IMR-90 (cell line): Measurements from ENCODE around the gene PXYLP1. TPM values are rescaled to one million over a fixed set of nuclear protein-coding genes. Genes with fewer than 3 reads are reported as not detected.
A peak's percentile ranks its signal among the peaks of the same experiment; 100 is the strongest.

Source experiments
- ATAC-seq: fragments of 200-7000 bp; cut with Tn5 transposase; 2 replicates; pipeline ENCODE4 v1.9.1; 2020; ENCODE audit warnings: low read depth, mild to moderate bottlenecking, moderate library complexity
- BruUV-seq: library from RNA; stranded (reverse); fragments of 400-500 nt; replicated peaks from 2 replicates; lab custom pipeline; 2021; lab: Mats Ljungman, UMichigan
- CTCF ChIA-PET: fragments of 300-600 bp; formaldehyde crosslinking; extraction: SDS; loops from one replicate; lab custom pipeline; 2021; ENCODE audit warnings: antibody characterized with exemption; lab: Yijun Ruan, JAX
- POLR2A ChIA-PET: fragments of 300-600 bp; sonication (Branson Sonifier 250); formaldehyde crosslinking; loops from one replicate; lab custom pipeline; 2022; ENCODE audit warnings: antibody characterized with exemption; ENCODE audit not compliant: unreplicated experiment; lab: Charles Lee
- DNase-seq: peaks from one replicate; pipeline ENCODE4 v3.0.0; 2013
- H2AFZ ChIP-seq: replicated peaks from 2 replicates; pipeline ENCODE3; 2013; ENCODE audit warnings: low read length, mild to moderate bottlenecking; ENCODE audit not compliant: poor library complexity
- H2AK5ac ChIP-seq: 2 replicates; pipeline ENCODE4 v1.6.1; 2013; ENCODE audit warnings: low read depth, low read length, inconsistent platforms
- H2AK9ac ChIP-seq: replicated peaks from 2 replicates; pipeline ENCODE3; 2013; ENCODE audit warnings: mild to moderate bottlenecking, low read depth, low read length, moderate library complexity; ENCODE audit not compliant: poor library complexity
- H2BK120ac ChIP-seq: 2 replicates; pipeline ENCODE4 v1.6.1; 2013; ENCODE audit warnings: low read depth, low read length, inconsistent platforms
- H2BK15ac ChIP-seq: 3 replicates; pipeline ENCODE4 v1.6.1; 2013; ENCODE audit warnings: low read depth, low read length, inconsistent platforms
- H2BK20ac ChIP-seq: 2 replicates; pipeline ENCODE4 v1.6.1; 2013; ENCODE audit warnings: low read depth, mild to moderate bottlenecking, inconsistent platforms, low read length, moderate library complexity
- H2BK5ac ChIP-seq: 2 replicates; pipeline ENCODE4 v1.6.1; 2013; ENCODE audit warnings: mild to moderate bottlenecking, low read depth, low read length, inconsistent platforms; ENCODE audit not compliant: poor library complexity, severe bottlenecking
- H3K14ac ChIP-seq: replicated peaks from 2 replicates; pipeline ENCODE4 v1.6.1; 2013; ENCODE audit warnings: low read depth, low read length, inconsistent platforms
- H3K18ac ChIP-seq: 2 replicates; pipeline ENCODE4 v1.6.1; 2013; ENCODE audit warnings: low read depth, low read length, control low read depth
- H3K23ac ChIP-seq: 2 replicates; pipeline ENCODE4 v1.6.1; 2013; ENCODE audit warnings: low read depth, low read length, inconsistent platforms
- H3K27ac ChIP-seq: 2 replicates; pipeline ENCODE4 v1.5.1; 2013; ENCODE audit warnings: mild to moderate bottlenecking, control low read depth, low read length; ENCODE audit not compliant: insufficient read depth
- H3K27me3 ChIP-seq: 2 replicates; pipeline ENCODE4 v1.6.1; 2013; ENCODE audit warnings: low read length; ENCODE audit not compliant: control insufficient read depth, insufficient read depth
- H3K36me3 ChIP-seq: 2 replicates; pipeline ENCODE4 v1.6.1; 2013; ENCODE audit warnings: low read length, mixed read lengths; ENCODE audit not compliant: control insufficient read depth, insufficient read depth
- H3K4ac ChIP-seq: 2 replicates; pipeline ENCODE4 v1.6.1; 2013; ENCODE audit warnings: low read depth, low read length, inconsistent platforms
- H3K4me1 ChIP-seq: 2 replicates; pipeline ENCODE4 v1.6.1; 2013; ENCODE audit warnings: low read length, mixed read lengths; ENCODE audit not compliant: control insufficient read depth, insufficient read depth
- H3K4me2 ChIP-seq: 2 replicates; pipeline ENCODE4 v1.6.1; 2013; ENCODE audit warnings: low read depth, mild to moderate bottlenecking, control low read depth, low read length, moderate library complexity
- H3K4me3 ChIP-seq: 2 replicates; pipeline ENCODE4 v1.5.1; 2013; ENCODE audit warnings: low read depth, mild to moderate bottlenecking, control low read depth, low read length, moderate library complexity; ENCODE audit not compliant: insufficient read depth
- H3K56ac ChIP-seq: 2 replicates; pipeline ENCODE4 v1.6.1; 2013; ENCODE audit warnings: low read length, inconsistent platforms; ENCODE audit not compliant: insufficient read depth; ENCODE audit errors: extremely low read depth
- H3K79me1 ChIP-seq, 2 experiments: 2 replicates each; pipeline ENCODE4 v1.6.1; 2013; ENCODE audit warnings: low read length in 2 of 2, inconsistent platforms in 1 of 2, low read depth in 1 of 2
- H3K9ac ChIP-seq: 2 replicates; pipeline ENCODE4 v1.6.1; 2013; ENCODE audit warnings: low read depth, low read length, control low read depth
- H3K9me1 ChIP-seq: 2 replicates; pipeline ENCODE4 v1.6.1; 2013; ENCODE audit warnings: low read length, inconsistent platforms; ENCODE audit not compliant: insufficient read depth
- H3K9me3 ChIP-seq: 2 replicates; pipeline ENCODE4 v1.6.1; 2013; ENCODE audit warnings: low read length; ENCODE audit not compliant: control insufficient read depth, insufficient read depth
- H4K20me1 ChIP-seq: 2 replicates; pipeline ENCODE4 v1.6.1; 2013; ENCODE audit warnings: low read length, inconsistent platforms; ENCODE audit not compliant: insufficient read depth
- H4K5ac ChIP-seq: 2 replicates; pipeline ENCODE4 v1.6.1; 2013; ENCODE audit warnings: mild to moderate bottlenecking, low read depth, low read length, control low read depth
- H4K8ac ChIP-seq, 2 experiments: 2 replicates each; pipeline ENCODE4 v1.6.1; 2013; ENCODE audit warnings: low read depth in 2 of 2, low read length in 2 of 2, control low read depth in 1 of 2, inconsistent platforms in 1 of 2
- H4K91ac ChIP-seq: 2 replicates; pipeline ENCODE4 v1.6.1; 2013; ENCODE audit warnings: low read depth, low read length, inconsistent platforms; ENCODE audit not compliant: insufficient read depth
- CEBPB ChIP-seq: IDR thresholded peaks from 2 replicates; pipeline ENCODE4 v1.6.1; 2012; ENCODE audit warnings: low read depth, low read length, improper control_type of control experiment
- CHD1 ChIP-seq: IDR thresholded peaks from 2 replicates; pipeline ENCODE4 v1.6.1; 2012; ENCODE audit warnings: low read depth, low read length, improper control_type of control experiment
- FOS ChIP-seq: fragments of 150-350 bp; IDR thresholded peaks from 2 replicates; pipeline ENCODE4 v1.6.1; 2016; ENCODE audit warnings: low read depth, low read length
- MAZ ChIP-seq: IDR thresholded peaks from 2 replicates; pipeline ENCODE4 v1.6.1; 2012; ENCODE audit warnings: low read depth, mild to moderate bottlenecking, low read length, improper control_type of control experiment, moderate library complexity, borderline replicate concordance
- MXI1 ChIP-seq: IDR thresholded peaks from 2 replicates; pipeline ENCODE4 v1.6.1; 2012; ENCODE audit warnings: low read depth, mild to moderate bottlenecking, low read length, moderate library complexity, borderline replicate concordance
- NFE2L2 ChIP-seq: fragments of 150-350 bp; IDR thresholded peaks from 2 replicates; pipeline ENCODE4 v1.6.1; 2016; ENCODE audit warnings: low read depth, mild to moderate bottlenecking, low read length
- POLR2A ChIP-seq: IDR thresholded peaks from 2 replicates; pipeline ENCODE4 v1.6.1; 2012; ENCODE audit warnings: mild to moderate bottlenecking, low read depth, low read length
- RAD21 ChIP-seq: IDR thresholded peaks from 2 replicates; pipeline ENCODE4 v1.6.1; 2012; ENCODE audit warnings: low read length, improper control_type of control experiment
- RCOR1 ChIP-seq: IDR thresholded peaks from 2 replicates; pipeline ENCODE4 v1.6.1; 2012; ENCODE audit warnings: mild to moderate bottlenecking, low read length, improper control_type of control experiment; ENCODE audit not compliant: insufficient replicate concordance
- RFX5 ChIP-seq: IDR thresholded peaks from 2 replicates; pipeline ENCODE4 v1.8.0; 2012; ENCODE audit warnings: low read depth, mild to moderate bottlenecking, low read length, moderate library complexity
- SMC3 ChIP-seq: fragments of 150-350 bp; IDR thresholded peaks from 2 replicates; pipeline ENCODE4 v1.6.1; 2016; ENCODE audit warnings: low read depth, mild to moderate bottlenecking, antibody characterized with exemption, low read length, moderate library complexity
- WGBS, 2 experiments: methylation state at CpG; one replicate each; pipeline versions ENCODE4 v1.1.5 to v1.1.7; 2013; ENCODE audit warnings: missing lambda C conversion rate in 2 of 2; ENCODE audit not compliant: insufficient read length in 1 of 2; ENCODE audit errors: extremely low coverage in 2 of 2; 5-methylcytosine and 5-hydroxymethylcytosine counted together
- dilution Hi-C: fragments of 300-500 bp; cut with HindIII; formaldehyde crosslinking; loops from one replicate; pipeline ENCODE4 v1.14.3; 2018; ENCODE audit warnings: low sequenced_read_pairs; ENCODE audit not compliant: unreplicated experiment
- in situ Hi-C: fragments of 300-500 bp; cut with MboI; formaldehyde crosslinking; loops from 3 replicates; pipeline ENCODE4 v1.14.3; 2019; ENCODE audit warnings: low sequenced_read_pairs, inconsistent platforms, mixed read lengths
- intact Hi-C: fragments of 100-400 bp; cut with micrococcal nuclease; formaldehyde crosslinking; loops from 2 replicates; pipeline ENCODE4 v1.10.0; 2022
- polyA plus RNA-seq, 3 experiments: library from polyadenylated mRNA; depleted of rRNA; stranded (reverse); fragments of >200 nt; gene quantifications; 2 replicates each; pipeline ENCODE4 v1.2.3, GENCODE V29; 2012; ENCODE audit warnings: low replicate concordance in 1 of 3
- total RNA-seq: library from RNA; depleted of rRNA; stranded (reverse); fragments of >200 nt; gene quantifications from 2 replicates; pipeline ENCODE4 v1.2.3, GENCODE V29; 2012
- TF ChIP-seq, protein P1 (sequence below): fragments of 150-350 bp; IDR thresholded peaks from 2 replicates; pipeline ENCODE4 v1.6.1; 2017; ENCODE audit warnings: mild to moderate bottlenecking, antibody characterized with exemption, low read length, low read depth

Gene PXYLP1
- total and polyA plus RNA-seq, 2 of the 4 experiments (the other 2 are of a cell fraction), result 11.7 to 15.6 TPM

DNA sequence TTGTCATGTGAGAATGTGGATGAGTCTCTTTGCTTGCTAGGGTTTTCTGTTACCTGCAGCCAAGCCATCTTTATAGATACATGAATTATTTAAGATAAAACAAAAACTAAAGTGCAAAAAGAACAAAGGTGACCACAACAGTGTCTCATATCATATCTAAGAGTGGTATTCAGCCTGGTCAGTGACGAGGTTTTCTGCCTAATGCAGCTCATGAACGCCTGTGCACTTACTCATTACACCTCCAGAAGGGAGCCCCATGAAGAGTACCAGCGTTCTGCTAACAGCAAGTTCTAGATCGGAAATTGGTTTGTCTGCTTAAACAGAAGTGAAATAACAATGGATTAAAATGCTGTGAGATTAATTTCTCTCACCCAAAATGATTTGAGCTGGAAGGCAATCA, 19.2 kb downstream of the PXYLP1 start:
- no peaks in the 10 kb centered on the region for H3K9me3 ChIP-seq
- H3K23ac ChIP-seq, result no peak overlapping the region
- WGBS, 2 experiments, result no CpG with 5 or more reads among the region's 4 CpGs
- dilution Hi-C loops (no loop called here), intact Hi-C loops (no loop called here), in situ Hi-C loops (no loop called here)
- H2AK5ac ChIP-seq, result no peak overlapping the region
- H3K27me3 ChIP-seq, result no peaks in the 10 kb centered on the region
- no peak overlapping the region for H3K18ac ChIP-seq
- no peak overlapping the region for H2BK20ac ChIP-seq
- H4K20me1 ChIP-seq, result no peaks in the 10 kb centered on the region
- no peak overlapping the region for H3K14ac ChIP-seq
- H3K4me3 ChIP-seq, result no peak overlapping the region
- H3K4me2 ChIP-seq, result no peak overlapping the region
- H2BK5ac ChIP-seq, result no peak overlapping the region
- TF ChIP-seq RCOR1 (no peak), SMC3 (no peak), NFE2L2 (no peak), RFX5 (no peak), MXI1 (no peak), MAZ (no peak), CHD1 (no peak), FOS (no peak), POLR2A (no peak), CEBPB (no peak), RAD21 (no peak)
- TF ChIP-seq, protein P1, sequence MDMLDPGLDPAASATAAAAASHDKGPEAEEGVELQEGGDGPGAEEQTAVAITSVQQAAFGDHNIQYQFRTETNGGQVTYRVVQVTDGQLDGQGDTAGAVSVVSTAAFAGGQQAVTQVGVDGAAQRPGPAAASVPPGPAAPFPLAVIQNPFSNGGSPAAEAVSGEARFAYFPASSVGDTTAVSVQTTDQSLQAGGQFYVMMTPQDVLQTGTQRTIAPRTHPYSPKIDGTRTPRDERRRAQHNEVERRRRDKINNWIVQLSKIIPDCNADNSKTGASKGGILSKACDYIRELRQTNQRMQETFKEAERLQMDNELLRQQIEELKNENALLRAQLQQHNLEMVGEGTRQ, result no peak
- H3K56ac ChIP-seq, result no peak overlapping the region
- H4K91ac ChIP-seq, result no peak overlapping the region
- H2BK120ac ChIP-seq, result no peak overlapping the region
- no peaks in the 10 kb centered on the region for H3K79me1 ChIP-seq
- H3K36me3 ChIP-seq, result no peaks in the 10 kb centered on the region
- ATAC-seq, result no peak
- no TSS peak for BruUV-seq
- H3K4me1 ChIP-seq, result no peaks in the 10 kb centered on the region
- no peak overlapping the region for H4K5ac ChIP-seq
- no peak overlapping the region for H4K8ac ChIP-seq
- H3K4ac ChIP-seq, result no peak overlapping the region
- no peak overlapping the region for H2BK15ac ChIP-seq
- peaks cover 3% of the 10 kb centered on the region; the same call in 1 of the 2 replicates for H3K9me1 ChIP-seq
- no peak overlapping the region for H2AK9ac ChIP-seq
- ChIA-PET CTCF (no interaction called here), POLR2A (no interaction called here)
- DNase-seq, result peak; percentile 62
- no peak overlapping the region for H3K9ac ChIP-seq
- H2AFZ ChIP-seq, result no peak overlapping the region
- no peak overlapping the region for H3K27ac ChIP-seq
